Lower lobe of right lung (tissue), 2 donors: Measurements from ENCODE around the gene GEMIN4. TPM values are rescaled to one million over a fixed set of nuclear protein-coding genes. Genes with fewer than 3 reads are reported as not detected.
"Not testable (repeated sequence)": the region's sequence is repeated elsewhere in the genome, so short reads cannot be mapped to it uniquely, and the experiment has no call there.

Experiments
- ATAC-seq, 2 donors: fragments of 200-7000 bp; cut with Tn5 transposase; one replicate each; pipeline ENCODE4 v1.9.1; 2020 to 2022; ENCODE audit warnings: mild to moderate bottlenecking in 2 of 2, moderate library complexity in 2 of 2
- DNase-seq: peaks from one replicate; pipeline ENCODE4 v3.0.0-alpha.2; 2020
- H3K27ac ChIP-seq: fragments of 200-600 bp; one replicate; pipeline ENCODE4 v1.8.0; 2022
- H3K27me3 ChIP-seq: fragments of 200-600 bp; one replicate; pipeline ENCODE4 v1.8.0; 2022; ENCODE audit warnings: low read depth
- H3K36me3 ChIP-seq: fragments of 200-600 bp; one replicate; pipeline ENCODE4 v1.8.0; 2022; ENCODE audit warnings: mild to moderate bottlenecking
- H3K4me1 ChIP-seq: fragments of 200-600 bp; one replicate; pipeline ENCODE4 v1.8.0; 2022
- H3K4me3 ChIP-seq: fragments of 200-600 bp; one replicate; pipeline ENCODE4 v1.8.0; 2022; ENCODE audit warnings: mild to moderate bottlenecking
- H3K9me3 ChIP-seq: fragments of 200-600 bp; one replicate; pipeline ENCODE4 v1.8.0; 2022
- CTCF ChIP-seq: fragments of 200-600 bp; IDR thresholded peaks from one replicate; pipeline ENCODE4 v1.8.0; 2022; ENCODE audit warnings: antibody characterized with exemption, mild to moderate bottlenecking
- intact Hi-C: fragments of 100-400 bp; cut with DNase I; formaldehyde crosslinking; loops from one replicate; pipeline ENCODE4 v1.11.0; 2022
- total RNA-seq: library from RNA; stranded (reverse); fragmentation: NEBNext Ultra II Directional; extraction: Animal tissue kit (Norgen Biotek cat#: 25700); gene quantifications from one replicate; pipeline ENCODE4 v1.2.1, GENCODE V29; 2021
- donor health status: DM: no; HTN: yes; CAD: no; lungs with severe emphysema.

The GEMIN4 gene
- total RNA-seq, 1 donor from 2014 or later: 21.5 TPM

DNA sequence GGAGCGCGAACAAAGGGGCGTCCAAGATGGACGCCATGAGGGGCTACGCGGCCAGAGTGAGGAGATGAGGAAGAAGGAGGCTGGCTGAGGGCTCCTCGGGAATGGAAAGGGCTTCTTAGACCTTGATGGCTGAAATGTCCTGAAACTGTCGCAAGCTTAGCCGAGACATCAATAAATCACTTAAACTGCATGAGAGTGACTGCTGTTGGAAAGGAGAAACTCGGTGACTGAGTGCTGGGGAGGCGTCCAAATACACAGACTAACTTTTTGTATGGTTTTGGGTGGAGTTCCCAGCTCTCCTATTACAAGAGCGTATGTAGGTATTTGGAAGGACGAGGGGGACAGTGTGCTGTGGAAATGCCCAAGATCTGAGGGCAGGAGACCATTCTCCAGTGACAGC is 1.4 kb upstream of the GEMIN4 start:
- Histone ChIP-seq H3K9me3 (no peaks in the 10 kb centered on the region), H3K36me3 (peaks cover 15% of the 10 kb centered on the region), H3K27me3 (no peaks in the 10 kb centered on the region), H3K4me3 (no peak overlapping the region), H3K27ac (no peak overlapping the region), H3K4me1 (peaks cover 15% of the 10 kb centered on the region)
- TF ChIP-seq CTCF: no peak
- intact Hi-C loops: no loop called here
- DNase-seq (no peak), ATAC-seq (no peak)

DNA sequence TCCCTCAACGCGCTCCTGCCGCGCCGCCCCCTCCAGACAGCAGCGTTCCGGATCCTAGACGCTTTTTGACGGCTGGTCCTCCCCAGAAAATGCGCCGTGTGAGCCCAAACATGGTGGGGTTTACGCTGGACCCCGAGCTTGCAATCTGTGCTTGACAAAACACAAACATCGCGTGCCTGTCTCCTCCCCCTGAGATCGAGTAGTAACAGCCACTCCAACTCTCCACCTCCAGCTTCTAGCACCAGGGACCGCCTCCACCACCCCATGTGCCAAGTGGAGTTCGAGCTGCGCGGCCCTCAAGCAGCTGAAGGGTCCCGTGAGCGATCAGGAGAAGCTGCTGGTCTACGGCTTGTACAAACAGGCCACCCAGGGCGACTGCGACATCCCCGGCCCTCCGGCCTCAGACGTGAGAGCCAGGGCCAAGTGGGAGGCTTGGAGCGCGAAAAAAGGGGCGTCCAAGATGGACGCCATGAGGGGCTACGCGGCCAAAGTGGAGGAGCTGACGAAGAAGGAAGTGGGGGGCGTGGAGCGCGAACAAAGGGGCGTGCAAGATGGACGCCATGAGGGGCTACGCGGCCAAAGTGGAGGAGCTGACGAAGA is 656 bp upstream of the GEMIN4 start:
- Histone ChIP-seq H3K9me3 (no peaks in the 10 kb centered on the region), H3K36me3 (peaks cover 19% of the 10 kb centered on the region), H3K4me3 (peak overlapping the region; percentile 82), H3K4me1 (peaks cover 15% of the 10 kb centered on the region), H3K27ac (peak overlapping the region; percentile 83), H3K27me3 (no peaks in the 10 kb centered on the region)
- TF ChIP-seq CTCF: no peak
- DNase-seq: peak; percentile 88
- peak; percentile 86 to 87 for ATAC-seq
- intact Hi-C loops: no loop called here

DNA sequence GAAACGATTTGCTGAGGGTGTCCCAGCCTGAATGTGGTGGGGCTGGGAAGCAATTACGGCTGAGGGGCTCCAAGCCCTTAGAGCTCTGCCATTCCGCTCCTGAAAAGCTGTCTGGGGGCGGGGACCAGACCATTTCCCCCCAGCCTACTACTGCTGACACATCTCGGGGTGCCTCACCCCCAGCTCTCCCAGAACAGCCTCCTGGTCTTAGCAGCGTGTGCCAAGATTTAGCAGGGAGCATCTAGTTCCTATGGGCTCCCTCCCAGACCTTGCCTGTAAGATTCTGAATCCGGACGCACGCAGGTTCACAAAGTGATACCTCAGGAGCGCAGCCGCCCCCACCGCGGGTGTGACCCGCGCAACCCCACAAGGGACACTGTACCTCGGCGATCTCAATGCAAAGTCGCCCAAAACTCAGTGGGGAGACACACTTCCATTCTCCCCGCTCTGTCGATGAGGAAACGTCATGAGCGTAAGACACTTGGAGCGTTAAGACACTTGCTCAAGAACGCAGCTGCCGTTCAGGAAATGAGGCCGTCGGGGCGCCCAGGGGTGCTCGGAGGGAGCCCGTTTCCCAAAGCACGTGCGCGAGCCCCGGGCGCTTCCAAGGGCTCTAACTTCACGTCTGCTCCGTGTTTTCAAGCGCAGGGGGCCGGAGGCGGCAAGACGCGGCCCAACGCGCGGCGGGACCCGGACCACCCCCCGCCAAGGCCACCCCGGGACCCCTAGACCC is 629 bp downstream of the GEMIN4 start:
- peaks cover 15% of the 10 kb centered on the region for H3K4me1 ChIP-seq
- H3K4me3 ChIP-seq: peak overlapping the region; percentile 82
- ATAC-seq (peak; percentile 49 to 55), DNase-seq (peak; percentile 62)
- H3K9me3 ChIP-seq: no peaks in the 10 kb centered on the region
- no peaks in the 10 kb centered on the region for H3K27me3 ChIP-seq
- H3K36me3 ChIP-seq: peaks cover 20% of the 10 kb centered on the region
- TF ChIP-seq CTCF: no peak
- H3K27ac ChIP-seq: peak overlapping the region; percentile 83
- intact Hi-C loops: no loop called here

GRCh38 chr17:750431-751037 is 1.5 kb downstream of the GEMIN4 start:
- Histone ChIP-seq H3K27ac (no peak overlapping the region), H3K9me3 (no peaks in the 10 kb centered on the region), H3K4me1 (peaks cover 15% of the 10 kb centered on the region), H3K36me3 (peaks cover 28% of the 10 kb centered on the region), H3K27me3 (no peaks in the 10 kb centered on the region), H3K4me3 (no peak overlapping the region)
- intact Hi-C loops: no loop called here
- no peak for TF ChIP-seq CTCF
- DNase-seq (no peak), ATAC-seq (no peak)

- H3K27me3 ChIP-seq, intact Hi-C loops, DNase-seq: not testable (repeated sequence)
These were observed 2.7 kb downstream of the GEMIN4 start for GRCh38 chr17:749359-749758.

GRCh38 chr17:748604-749003 is 3.5 kb downstream of the GEMIN4 start:
- H3K9me3 ChIP-seq, DNase-seq, H3K27me3 ChIP-seq, ATAC-seq, intact Hi-C loops, H3K4me3 ChIP-seq, H3K27ac ChIP-seq: not testable (repeated sequence)
- Histone ChIP-seq H3K36me3 (peaks cover 46% of the 10 kb centered on the region), H3K4me1 (peaks cover 15% of the 10 kb centered on the region)

More at GRCh38 chr17:749359-749758, 2.7 kb downstream of the GEMIN4 start:
- H3K4me3 ChIP-seq, H3K9me3 ChIP-seq, ATAC-seq, H3K27ac ChIP-seq: not testable (repeated sequence)
- Histone ChIP-seq H3K36me3 (peaks cover 40% of the 10 kb centered on the region), H3K4me1 (peaks cover 15% of the 10 kb centered on the region)
